Measurements from ENCODE around the gene GPR157.

GPR157 gene

DNA sequence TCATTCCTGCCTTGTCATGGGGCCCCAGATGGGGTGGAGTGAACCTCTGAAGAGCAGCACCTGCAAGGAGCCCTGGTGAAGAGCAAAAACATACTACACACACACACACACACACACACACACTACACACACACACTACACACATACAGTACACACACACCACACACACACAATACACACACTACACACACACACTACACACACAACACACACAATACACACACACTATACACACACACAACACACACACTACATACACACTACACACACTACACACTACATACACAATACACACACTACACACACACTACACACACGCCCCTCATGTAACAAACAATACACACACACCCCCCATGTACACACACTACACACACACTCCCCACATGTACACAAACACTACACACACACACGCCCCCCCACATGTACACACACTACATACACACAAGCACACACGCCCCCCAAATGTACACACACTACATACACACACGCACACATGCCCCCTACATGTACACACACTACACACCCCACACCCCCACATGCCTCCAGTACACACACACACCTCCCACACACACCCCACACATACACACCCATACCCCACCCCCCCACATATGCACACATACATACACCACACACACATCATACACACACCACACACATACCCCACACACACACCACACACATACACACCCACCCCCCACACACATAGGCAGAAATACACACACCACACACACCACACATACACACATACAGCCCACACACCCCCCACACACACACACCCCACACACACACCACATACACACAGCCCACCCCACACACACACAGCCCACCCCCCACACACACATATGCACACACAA is 68.8 kb downstream of the GPR157 start:
- DNase-seq, result no peak

DNA sequence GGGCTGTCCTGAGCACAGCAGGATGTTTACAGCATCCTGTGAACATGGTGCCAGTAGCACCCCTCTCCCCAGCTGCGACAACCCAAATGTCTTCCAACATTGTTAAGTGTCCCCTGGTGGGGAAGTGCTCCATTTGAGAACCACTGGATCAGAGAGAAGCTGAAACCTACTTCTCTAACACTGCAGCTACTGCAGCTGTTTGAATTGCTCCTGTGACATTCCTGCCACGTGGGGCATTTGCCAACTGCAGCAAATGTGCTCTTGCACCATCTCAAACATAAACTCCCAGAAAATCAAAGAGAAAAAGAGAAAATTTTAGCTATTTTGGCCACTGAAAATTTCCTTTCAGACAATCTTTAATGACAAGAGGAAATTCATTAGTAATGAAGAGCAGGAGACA is 70.4 kb downstream of the GPR157 start:
- no peak for DNase-seq

DNA sequence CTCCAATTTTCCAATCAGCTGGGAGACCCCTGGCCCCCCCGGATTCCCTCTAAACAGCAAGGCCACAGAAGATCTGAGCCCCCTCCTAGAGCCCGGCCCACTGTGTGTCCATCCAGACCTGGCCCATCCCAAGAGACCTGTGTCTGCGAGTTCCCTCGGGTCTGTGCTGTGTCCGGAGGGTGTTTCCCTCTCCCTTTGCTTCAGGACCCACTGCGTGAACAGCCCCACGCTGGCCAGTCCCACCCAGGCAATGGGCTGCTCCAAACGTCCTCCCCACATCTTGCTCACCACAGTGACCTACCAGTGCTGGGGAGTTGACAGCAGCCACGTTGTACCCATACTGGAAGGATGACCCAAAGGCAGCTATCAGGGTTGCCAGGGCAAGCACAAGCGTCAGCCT is 71.1 kb downstream of the GPR157 start:
- no peak for DNase-seq

DNA sequence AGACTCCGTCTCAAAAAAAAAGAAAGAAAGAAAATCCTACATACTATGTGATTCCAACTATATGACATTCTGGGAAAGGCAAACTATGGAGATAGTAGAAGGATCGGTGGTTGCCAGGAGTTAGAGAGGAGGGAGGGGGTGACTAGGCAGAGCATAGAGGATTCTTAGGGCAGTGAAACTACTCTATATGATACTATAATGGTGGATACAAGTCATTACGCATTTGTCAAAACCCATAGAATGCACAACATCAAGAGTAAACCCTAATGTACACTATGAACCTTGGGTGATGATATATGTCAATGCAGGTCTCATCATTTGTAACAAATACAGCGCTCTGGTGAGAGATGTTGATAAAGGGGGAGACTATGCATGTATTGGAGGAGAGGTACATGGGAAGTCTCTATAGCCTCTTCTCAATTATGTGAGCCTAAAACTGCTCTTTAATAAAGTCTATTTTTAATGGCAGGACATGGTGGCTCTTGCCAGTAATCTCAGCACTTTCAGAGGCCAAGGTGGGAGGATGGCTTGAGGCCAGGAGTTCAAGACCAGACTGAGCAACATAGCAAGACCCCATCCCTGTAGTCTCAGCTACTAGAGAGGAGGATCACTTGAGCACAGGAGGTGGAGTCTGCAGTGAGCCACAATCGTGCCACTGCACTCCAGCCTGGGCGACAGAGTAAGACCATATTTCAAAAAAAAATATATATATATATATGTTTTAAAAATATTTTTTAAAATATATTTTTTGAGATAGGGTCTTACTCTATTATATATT is 76.4 kb downstream of the GPR157 start:
- no peak for DNase-seq

DNA sequence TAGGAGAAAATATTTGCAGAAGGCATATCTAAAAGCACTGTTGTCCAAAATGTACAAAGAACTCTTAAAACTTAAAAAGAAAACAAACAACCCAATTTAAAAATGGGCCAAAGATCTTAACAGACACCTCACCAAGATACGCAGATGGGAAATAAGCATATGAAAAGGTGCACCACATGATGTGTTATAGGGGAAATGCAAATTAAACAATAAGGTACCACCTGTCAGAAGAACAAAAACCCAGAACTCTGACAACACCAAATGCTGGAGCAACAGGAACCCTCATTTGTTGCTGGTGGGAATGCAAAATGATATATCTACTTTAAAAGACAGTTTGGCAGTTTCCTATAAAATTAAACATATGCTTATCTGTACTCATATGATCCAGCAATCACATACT is 77.5 kb downstream of the GPR157 start:
- DNase-seq, result no peak

DNA sequence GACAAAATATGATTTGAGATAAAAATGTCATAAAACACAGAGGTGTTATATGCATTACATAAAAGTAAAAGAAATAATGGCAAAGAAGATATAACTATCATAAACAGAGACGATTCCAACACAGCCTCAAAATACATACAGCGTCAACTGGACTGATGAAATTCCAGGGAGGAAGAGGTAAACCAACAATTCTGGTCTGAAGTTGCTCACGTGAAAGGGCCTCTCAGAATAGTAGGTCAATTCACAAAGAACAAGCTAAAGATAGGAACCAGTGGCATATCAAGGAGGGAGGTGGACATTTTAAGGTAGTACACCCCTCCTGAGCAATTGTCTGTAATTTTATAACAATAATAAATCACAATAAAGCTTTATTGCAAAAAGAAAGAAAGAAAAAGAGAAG is 78.1 kb downstream of the GPR157 start:
- DNase-seq, result no peak

Measured in effector CD8-positive, alpha-beta T cell (primary cell).